K562 (cell line): ENCODE measurements around the gene ZNF335. TPM values are rescaled to one million over a fixed set of nuclear protein-coding genes. Genes with fewer than 3 reads are reported as not detected.

Experiments used
- CCAR2 ChIP-seq: fragments of 200-400 bp; formaldehyde crosslinking; IDR thresholded peaks from 2 replicates; pipeline ENCODE4 v1.6.1; 2017; ENCODE audit warnings: mild to moderate bottlenecking, low read depth, low read length
- DIDO1 ChIP-seq: fragments of 450-650 bp; IDR thresholded peaks from 2 replicates; pipeline ENCODE4 v1.6.1; 2016; ENCODE audit warnings: low read depth, missing biosample characterization, missing genetic modification characterization
- HDAC8 ChIP-seq: fragments of 450-650 bp; IDR thresholded peaks from 2 replicates; pipeline ENCODE4 v1.6.1; 2016; ENCODE audit warnings: mild to moderate bottlenecking, missing genetic modification characterization, moderate library complexity, missing compliant biosample characterization
- HDGF ChIP-seq: fragments of 450-650 bp; IDR thresholded peaks from 2 replicates; pipeline ENCODE4 v1.6.1; 2016
- MEF2D ChIP-seq: conservative IDR thresholded peaks from 2 replicates; pipeline ENCODE4 v1.6.1; 2016; ENCODE audit warnings: low read depth, missing genetic modification characterization, missing compliant biosample characterization
- NEUROD1 ChIP-seq: fragments of 150-350 bp; IDR thresholded peaks from 2 replicates; pipeline ENCODE4 v1.6.1; 2014; ENCODE audit warnings: borderline replicate concordance, low read length, low read depth; ENCODE audit not compliant: partially characterized antibody
- NFATC3 ChIP-seq: fragments of 450-650 bp; IDR thresholded peaks from 2 replicates; pipeline ENCODE4 v1.6.1; 2017; ENCODE audit warnings: mild to moderate bottlenecking
- PML ChIP-seq: IDR thresholded peaks from 2 replicates; pipeline ENCODE4 v1.6.1; 2012; ENCODE audit warnings: low read length, inconsistent platforms
- RBFOX2 ChIP-seq: fragments of 200-400 bp; formaldehyde crosslinking; IDR thresholded peaks from 2 replicates; pipeline ENCODE4 v1.6.1; 2017; ENCODE audit warnings: low read depth, mild to moderate bottlenecking, low read length, moderate library complexity
- STAT5A ChIP-seq: IDR thresholded peaks from 2 replicates; pipeline ENCODE4 v1.6.1; 2012; ENCODE audit warnings: low read length, inconsistent platforms, borderline replicate concordance
- TCF7 ChIP-seq: sonication (generic); IDR thresholded peaks from 2 replicates; pipeline ENCODE4 v1.6.1; 2016; ENCODE audit warnings: antibody characterized with exemption, borderline replicate concordance
- ZNF3 ChIP-seq: fragments of 250-450 bp; sonication (Bioruptor Pico); IDR thresholded peaks from 2 replicates; pipeline ENCODE4 v1.5.0; 2021; ENCODE audit warnings: mild to moderate bottlenecking, moderate library complexity
- polyA plus RNA-seq, 8 experiments: library from polyadenylated mRNA; depleted of rRNA in 4 of 8; stranded (reverse) in 5 of 8; unstranded in 3 of 8; fragments of >200 nt; fragmentation: Nextera tagmentation in 2 of 8; fragmentation: Illumina TruSeq in 1 of 8; extraction: Ambion mirVana in 2 of 8; extraction: Trizol in 1 of 8; gene quantifications; 2 replicates each; pipeline versions ENCODE4 v1.2.1 to v1.2.3, GENCODE V29; 2011 to 2014; ENCODE audit warnings: inconsistent platforms in 1 of 8, missing spikeins in 1 of 8
- total RNA-seq, 7 experiments: library from RNA; depleted of rRNA in 6 of 7; stranded (reverse); fragments of >200 nt in 6 of 7; fragmentation: Illumina TruSeq in 2 of 7; extraction: Trizol in 2 of 7; gene quantifications; 2 replicates each; pipeline versions ENCODE4 v1.2.1 to v1.2.3, GENCODE V29; 2011 to 2021; ENCODE audit warnings: low replicate concordance in 1 of 7
- TF ChIP-seq, protein P1 (sequence below): fragments of 250-450 bp; sonication (Bioruptor Pico); IDR thresholded peaks from 2 replicates; pipeline ENCODE4 v1.9.0; 2021; ENCODE audit warnings: mild to moderate bottlenecking, inconsistent platforms
- TF ChIP-seq, protein P2 (sequence below): fragments of 450-650 bp; IDR thresholded peaks from one replicate; pipeline ENCODE4 v1.6.1; 2018; ENCODE audit warnings: mild to moderate bottlenecking, moderate library complexity; ENCODE audit not compliant: partially characterized antibody
- TF ChIP-seq, protein P3 (sequence below): sonication (generic); formaldehyde crosslinking; IDR thresholded peaks from 2 replicates; pipeline ENCODE4 v1.8.0; 2022; ENCODE audit warnings: missing genetic modification reagents, mild to moderate bottlenecking, moderate library complexity, borderline replicate concordance
- TF ChIP-seq, protein P4 (sequence below): fragments of 250-450 bp; sonication (Bioruptor Pico); IDR thresholded peaks from 2 replicates; pipeline ENCODE4 v1.5.0; 2020; ENCODE audit warnings: mild to moderate bottlenecking
- TF ChIP-seq, protein P5 (sequence below), 2 experiments: fragments of 450-650 bp; IDR thresholded peaks; 2 replicates each; pipeline ENCODE4 v1.6.1; 2018; ENCODE audit warnings: mild to moderate bottlenecking in 2 of 2, low read depth in 1 of 2; ENCODE audit not compliant: partially characterized antibody in 2 of 2

Gene ZNF335
- total and polyA plus RNA-seq, 9 of the 15 experiments (the other 6 are each of a cell fraction or from before 2014, with no cell fraction given) = 0.39 to 16.0 (median 7.6) TPM

DNA sequence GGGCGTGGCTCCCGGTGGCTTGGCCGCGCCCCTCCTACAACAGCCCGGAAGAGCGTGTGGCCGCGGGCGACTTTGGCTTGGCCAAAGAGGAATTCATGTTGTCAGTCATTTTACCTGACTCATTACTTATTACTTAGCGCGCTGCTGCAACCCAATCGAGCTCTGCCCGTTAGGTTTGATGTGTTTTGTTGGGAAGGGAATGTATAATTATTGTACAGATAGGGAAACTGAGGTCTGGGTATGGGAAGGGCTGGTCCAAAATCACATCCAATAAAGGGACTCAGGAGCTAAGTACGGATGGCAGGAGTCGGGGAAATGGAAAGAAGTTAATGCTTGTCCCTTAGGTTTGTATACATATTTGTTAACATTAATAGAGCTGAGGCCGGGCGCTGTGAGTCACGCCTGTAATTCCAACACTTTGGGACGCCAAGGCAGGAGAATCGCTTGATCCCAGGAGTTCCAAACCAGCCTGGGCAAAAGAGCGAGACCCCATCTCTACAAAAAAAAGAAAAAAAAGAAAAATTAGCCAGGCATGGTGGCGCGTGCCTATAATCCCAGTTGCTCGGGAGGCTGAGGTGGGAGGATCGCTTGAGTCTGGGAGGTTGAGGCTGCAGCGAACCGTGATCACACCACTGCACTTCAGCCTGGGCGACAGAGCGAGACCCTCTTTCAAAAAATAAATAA, 639 bp upstream of the ZNF335 start (continued):
- TF ChIP-seq ZNF3 (CRISPR knock-in tag) (no peak), TCF7 (no peak), NFATC3 (no peak), HDAC8 (tag) (no peak), NEUROD1 (no peak), PML (peak; percentile 61; the same call in 1 of the 2 replicates), CCAR2 (no peak), STAT5A (no peak), MEF2D (tag) (no peak), RBFOX2 (peak; percentile 87), HDGF (peak; percentile 74), DIDO1 (tag) (no peak)
- TF ChIP-seq, protein P1, sequence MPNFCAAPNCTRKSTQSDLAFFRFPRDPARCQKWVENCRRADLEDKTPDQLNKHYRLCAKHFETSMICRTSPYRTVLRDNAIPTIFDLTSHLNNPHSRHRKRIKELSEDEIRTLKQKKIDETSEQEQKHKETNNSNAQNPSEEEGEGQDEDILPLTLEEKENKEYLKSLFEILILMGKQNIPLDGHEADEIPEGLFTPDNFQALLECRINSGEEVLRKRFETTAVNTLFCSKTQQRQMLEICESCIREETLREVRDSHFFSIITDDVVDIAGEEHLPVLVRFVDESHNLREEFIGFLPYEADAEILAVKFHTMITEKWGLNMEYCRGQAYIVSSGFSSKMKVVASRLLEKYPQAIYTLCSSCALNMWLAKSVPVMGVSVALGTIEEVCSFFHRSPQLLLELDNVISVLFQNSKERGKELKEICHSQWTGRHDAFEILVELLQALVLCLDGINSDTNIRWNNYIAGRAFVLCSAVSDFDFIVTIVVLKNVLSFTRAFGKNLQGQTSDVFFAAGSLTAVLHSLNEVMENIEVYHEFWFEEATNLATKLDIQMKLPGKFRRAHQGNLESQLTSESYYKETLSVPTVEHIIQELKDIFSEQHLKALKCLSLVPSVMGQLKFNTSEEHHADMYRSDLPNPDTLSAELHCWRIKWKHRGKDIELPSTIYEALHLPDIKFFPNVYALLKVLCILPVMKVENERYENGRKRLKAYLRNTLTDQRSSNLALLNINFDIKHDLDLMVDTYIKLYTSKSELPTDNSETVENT = no peak
- TF ChIP-seq, protein P2, sequence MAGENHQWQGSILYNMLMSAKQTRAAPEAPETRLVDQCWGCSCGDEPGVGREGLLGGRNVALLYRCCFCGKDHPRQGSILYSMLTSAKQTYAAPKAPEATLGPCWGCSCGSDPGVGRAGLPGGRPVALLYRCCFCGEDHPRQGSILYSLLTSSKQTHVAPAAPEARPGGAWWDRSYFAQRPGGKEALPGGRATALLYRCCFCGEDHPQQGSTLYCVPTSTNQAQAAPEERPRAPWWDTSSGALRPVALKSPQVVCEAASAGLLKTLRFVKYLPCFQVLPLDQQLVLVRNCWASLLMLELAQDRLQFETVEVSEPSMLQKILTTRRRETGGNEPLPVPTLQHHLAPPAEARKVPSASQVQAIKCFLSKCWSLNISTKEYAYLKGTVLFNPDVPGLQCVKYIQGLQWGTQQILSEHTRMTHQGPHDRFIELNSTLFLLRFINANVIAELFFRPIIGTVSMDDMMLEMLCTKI = no peak
- TF ChIP-seq, protein P3, sequence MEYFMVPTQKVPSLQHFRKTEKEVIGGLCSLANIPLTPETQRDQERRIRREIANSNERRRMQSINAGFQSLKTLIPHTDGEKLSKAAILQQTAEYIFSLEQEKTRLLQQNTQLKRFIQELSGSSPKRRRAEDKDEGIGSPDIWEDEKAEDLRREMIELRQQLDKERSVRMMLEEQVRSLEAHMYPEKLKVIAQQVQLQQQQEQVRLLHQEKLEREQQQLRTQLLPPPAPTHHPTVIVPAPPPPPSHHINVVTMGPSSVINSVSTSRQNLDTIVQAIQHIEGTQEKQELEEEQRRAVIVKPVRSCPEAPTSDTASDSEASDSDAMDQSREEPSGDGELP (CRISPR knock-in tag) = no peak
- TF ChIP-seq, protein P4, sequence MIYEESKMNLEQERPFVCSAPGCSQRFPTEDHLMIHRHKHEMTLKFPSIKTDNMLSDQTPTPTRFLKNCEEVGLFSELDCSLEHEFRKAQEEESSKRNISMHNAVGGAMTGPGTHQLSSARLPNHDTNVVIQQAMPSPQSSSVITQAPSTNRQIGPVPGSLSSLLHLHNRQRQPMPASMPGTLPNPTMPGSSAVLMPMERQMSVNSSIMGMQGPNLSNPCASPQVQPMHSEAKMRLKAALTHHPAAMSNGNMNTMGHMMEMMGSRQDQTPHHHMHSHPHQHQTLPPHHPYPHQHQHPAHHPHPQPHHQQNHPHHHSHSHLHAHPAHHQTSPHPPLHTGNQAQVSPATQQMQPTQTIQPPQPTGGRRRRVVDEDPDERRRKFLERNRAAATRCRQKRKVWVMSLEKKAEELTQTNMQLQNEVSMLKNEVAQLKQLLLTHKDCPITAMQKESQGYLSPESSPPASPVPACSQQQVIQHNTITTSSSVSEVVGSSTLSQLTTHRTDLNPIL (CRISPR knock-in tag) = no peak
- TF ChIP-seq, protein P5, sequence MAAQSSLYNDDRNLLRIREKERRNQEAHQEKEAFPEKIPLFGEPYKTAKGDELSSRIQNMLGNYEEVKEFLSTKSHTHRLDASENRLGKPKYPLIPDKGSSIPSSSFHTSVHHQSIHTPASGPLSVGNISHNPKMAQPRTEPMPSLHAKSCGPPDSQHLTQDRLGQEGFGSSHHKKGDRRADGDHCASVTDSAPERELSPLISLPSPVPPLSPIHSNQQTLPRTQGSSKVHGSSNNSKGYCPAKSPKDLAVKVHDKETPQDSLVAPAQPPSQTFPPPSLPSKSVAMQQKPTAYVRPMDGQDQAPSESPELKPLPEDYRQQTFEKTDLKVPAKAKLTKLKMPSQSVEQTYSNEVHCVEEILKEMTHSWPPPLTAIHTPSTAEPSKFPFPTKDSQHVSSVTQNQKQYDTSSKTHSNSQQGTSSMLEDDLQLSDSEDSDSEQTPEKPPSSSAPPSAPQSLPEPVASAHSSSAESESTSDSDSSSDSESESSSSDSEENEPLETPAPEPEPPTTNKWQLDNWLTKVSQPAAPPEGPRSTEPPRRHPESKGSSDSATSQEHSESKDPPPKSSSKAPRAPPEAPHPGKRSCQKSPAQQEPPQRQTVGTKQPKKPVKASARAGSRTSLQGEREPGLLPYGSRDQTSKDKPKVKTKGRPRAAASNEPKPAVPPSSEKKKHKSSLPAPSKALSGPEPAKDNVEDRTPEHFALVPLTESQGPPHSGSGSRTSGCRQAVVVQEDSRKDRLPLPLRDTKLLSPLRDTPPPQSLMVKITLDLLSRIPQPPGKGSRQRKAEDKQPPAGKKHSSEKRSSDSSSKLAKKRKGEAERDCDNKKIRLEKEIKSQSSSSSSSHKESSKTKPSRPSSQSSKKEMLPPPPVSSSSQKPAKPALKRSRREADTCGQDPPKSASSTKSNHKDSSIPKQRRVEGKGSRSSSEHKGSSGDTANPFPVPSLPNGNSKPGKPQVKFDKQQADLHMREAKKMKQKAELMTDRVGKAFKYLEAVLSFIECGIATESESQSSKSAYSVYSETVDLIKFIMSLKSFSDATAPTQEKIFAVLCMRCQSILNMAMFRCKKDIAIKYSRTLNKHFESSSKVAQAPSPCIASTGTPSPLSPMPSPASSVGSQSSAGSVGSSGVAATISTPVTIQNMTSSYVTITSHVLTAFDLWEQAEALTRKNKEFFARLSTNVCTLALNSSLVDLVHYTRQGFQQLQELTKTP (IDR thresholded peaks at IDR 0.05; ENCODE audit: low read depth in 1 of 2, partially characterized antibody in 2 of 2) = peak in 1 of 2 experiments; percentile 13
